T-helper 2 cell treated with Interferon-gamma antibody and Interleukin-4, amounts not matched to agents 100 ng/mL and 5 ng/mL, for 36 hours (primary cell): ENCODE results near the gene BACH2. TPM values are rescaled to one million over a fixed set of nuclear protein-coding genes. Genes with fewer than 3 reads are reported as not detected.

Experiments
- intact Hi-C: fragments of 100-400 bp; cut with micrococcal nuclease; formaldehyde crosslinking; loops from one replicate; pipeline ENCODE4 v1.15.1; 2023
- total RNA-seq: library from RNA; stranded (reverse); gene quantifications from 2 replicates; pipeline ENCODE4 v1.2.3, GENCODE V29; 2022

The BACH2 gene
- total RNA-seq, 1 donor from 2014 or later: 35.2 TPM

DNA sequence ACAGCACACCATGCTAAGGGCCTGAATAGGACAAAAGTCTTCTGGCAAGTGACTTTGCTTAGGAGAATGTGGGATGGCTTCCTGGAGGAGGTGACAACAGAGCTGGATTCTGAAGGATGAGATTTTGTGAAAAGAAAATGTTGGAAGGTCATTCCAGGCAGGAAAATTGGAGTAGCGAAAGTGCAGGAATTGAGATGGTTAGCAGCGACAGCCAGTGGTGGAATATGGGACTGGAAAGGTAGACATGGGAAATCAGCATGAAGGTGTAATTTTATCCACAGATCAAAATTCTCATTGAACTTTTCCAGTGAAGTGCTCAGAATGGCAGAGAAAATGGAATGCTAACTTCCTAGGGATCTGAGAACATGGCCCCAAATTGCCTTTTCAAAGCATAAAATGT, 5.7 kb upstream of the BACH2 start:
- intact Hi-C loops: no loop called here

DNA sequence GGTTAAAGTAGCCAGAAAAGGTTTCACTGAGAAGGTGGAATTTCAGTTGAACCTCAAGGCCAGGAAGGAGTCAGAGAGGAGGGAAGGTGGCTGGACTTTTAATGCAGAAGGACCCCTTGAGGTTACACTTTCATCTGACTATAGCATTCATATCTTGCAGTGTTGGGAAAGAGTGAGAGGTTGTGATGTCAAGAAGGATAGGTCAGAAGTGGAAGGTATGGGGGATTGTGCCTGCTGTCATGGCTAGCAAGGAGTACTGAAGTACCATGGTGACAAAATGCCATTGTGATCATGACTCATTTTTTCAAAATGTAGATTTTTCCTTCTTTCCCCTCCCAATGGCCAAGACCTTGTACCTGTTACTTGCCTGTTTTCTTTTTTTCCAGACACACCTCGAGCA, 5.2 kb upstream of the BACH2 start:
- intact Hi-C loops: no loop called here

- intact Hi-C loops: loop anchor here (5.0 kb wide), 2 partner anchors 114 to 1216 kb away; partner anchors contain the start of gene PNRC1
These were observed 1.9 kb upstream of the BACH2 start for GRCh38 chr6:90298459-90299053.

GRCh38 chr6:90297867-90298381, 1.3 kb upstream of the BACH2 start:
- intact Hi-C loops: loop anchor here (2.0 to 5.0 kb wide), 4 partner anchors 53 to 1216 kb away; partner anchors contain the start of genes MAP3K7 and PNRC1

- intact Hi-C loops: loop anchor here (2.0 to 5.0 kb wide), 4 partner anchors 54 to 1215 kb away; partner anchors contain the start of genes MAP3K7 and PNRC1
These were observed 648 bp upstream of the BACH2 start for GRCh38 chr6:90297115-90297866.

DNA sequence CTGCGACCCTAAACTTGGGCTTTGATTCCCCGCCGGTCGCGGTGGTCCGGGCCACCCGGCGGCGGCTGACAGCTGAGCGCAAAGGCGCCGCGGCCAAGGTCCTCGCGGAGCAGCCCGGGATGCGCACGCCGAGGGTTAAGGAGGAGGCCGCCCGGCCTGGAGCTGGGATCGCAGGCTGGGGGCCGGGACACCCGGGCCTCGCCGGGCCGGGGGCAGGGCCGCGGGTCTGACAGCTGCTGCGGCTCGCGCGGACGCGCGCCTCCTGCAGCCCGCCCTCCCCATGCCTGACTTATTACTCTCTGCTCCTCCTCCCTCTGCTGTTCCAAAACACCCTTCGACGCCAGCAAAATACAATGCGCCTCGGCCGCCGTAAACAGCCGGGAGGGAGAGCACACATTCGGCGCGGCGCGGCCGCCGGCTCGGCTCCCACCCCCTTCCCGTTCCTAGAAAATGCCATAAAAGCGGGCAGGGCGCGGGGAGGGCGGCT, 746 bp downstream of the BACH2 start:
- intact Hi-C loops: loop anchor here (1.0 to 5.0 kb wide), 10 partner anchors 55 to 1214 kb away; partner anchors contain the start of genes CASP8AP2, MAP3K7 and PNRC1

DNA sequence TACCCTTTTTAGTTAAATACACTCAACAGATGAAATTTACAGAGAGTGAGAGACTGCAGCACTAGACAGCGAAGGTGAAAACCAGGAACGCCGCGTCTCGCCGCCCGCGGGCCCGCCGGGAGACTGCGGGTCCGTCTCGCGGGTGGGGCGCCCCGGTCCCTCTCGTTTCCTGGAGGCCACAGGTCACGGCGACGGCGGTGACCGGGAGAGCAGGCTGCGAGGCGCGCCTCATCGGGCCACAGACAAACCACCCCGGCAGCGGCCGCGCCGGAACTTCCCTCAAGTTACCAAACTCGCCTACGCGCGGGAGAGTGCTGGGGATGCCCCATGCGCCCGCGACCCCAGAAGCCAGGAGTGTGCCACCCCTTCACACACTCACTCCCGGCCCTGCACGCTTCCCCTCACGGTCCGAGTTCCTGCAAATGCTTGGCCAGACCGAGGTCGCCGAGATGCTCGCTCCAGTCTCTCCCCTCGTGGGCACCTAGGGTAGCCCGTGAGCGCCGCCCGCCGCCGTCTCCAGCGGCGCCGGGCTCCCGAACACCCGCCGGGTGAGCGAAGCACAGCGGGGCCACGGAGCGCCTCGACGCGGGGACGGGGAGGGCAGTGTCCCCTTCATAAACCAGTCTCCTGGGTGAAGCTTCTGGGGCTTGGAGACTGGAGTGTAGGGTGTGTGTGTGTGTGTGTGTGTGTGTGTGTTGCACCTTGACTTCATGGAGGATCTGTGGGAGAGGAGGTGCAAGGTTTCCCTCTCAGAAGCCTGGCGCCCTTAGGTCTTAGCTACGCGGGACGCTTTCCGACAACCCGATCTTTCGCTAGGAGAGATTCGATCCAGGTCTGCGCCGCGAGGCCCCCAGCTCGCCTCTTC, 1.4 kb downstream of the BACH2 start:
- intact Hi-C loops: loop anchor here (1.0 to 5.0 kb wide), 4 partner anchors 10 to 1213 kb away; partner anchors contain the start of gene PNRC1

- intact Hi-C loops: loop anchor here (1.0 to 2.0 kb wide), 2 partner anchors 9 to 76 kb away; no protein-coding TSS in a partner anchor
These were observed 2.0 kb downstream of the BACH2 start for GRCh38 chr6:90294614-90294988.

DNA sequence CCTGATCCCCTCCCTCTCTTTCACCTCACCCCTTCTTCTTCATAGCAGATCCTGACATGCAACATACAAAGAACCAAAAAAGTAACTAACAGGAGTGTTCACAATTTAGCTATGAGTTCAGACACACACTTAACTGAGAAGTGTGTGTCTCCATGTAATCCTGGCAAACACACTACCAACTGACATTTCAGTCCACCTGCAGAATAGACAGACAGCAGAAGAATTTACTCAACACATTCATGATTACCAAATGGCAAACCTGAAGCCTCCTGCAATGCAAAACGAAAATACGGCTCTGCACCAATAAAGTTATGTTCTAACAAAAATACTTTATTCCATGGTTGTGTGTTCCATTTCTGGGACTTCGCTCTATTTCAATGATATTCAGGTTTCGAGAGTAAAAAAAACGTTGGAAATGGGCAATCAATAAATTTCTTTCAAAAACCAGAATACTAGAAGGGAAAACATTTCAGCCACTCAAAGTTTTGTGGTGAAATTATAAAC, 2.6 kb downstream of the BACH2 start:
- intact Hi-C loops: loop anchor here (1.0 to 2.0 kb wide), 2 partner anchors 9 to 75 kb away; no protein-coding TSS in a partner anchor

DNA sequence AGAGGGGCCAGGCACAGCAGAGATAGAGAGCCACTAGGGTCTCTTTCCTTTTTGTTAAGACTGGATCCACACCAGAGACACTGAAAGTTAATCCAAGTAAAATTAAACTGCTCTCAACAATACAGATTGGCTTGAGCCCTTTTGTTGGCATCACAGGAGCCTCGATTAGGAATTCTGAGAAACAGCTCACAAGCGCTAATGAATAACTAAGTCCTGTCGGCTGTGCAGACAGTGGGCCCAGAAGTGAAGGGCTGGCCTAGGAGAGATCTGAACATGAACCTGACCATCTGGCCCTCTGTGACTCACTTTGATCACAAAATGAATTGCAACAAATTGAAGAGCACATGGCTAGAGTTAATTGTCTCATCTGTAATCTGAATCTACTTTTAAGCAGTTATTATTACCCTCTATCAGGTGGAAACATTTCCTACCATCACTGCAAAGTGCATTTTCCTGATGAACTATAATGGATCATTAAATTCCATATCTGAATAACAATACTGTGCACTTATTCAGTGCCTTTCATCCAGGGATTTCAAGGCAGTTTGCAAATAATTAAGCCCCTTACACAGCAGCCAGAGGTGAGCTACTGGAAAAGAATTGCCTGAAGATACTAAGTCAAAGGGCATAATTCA, 3.2 kb downstream of the BACH2 start:
- intact Hi-C loops: no loop called here

GRCh38 chr6:90291565-90291964, 5.1 kb downstream of the BACH2 start:
- intact Hi-C loops: no loop called here

- intact Hi-C loops: no loop called here
These were observed 5.7 kb downstream of the BACH2 start for GRCh38 chr6:90290811-90291420.

GRCh38 chr6:90289902-90290301, 6.7 kb downstream of the BACH2 start:
- intact Hi-C loops: no loop called here

DNA sequence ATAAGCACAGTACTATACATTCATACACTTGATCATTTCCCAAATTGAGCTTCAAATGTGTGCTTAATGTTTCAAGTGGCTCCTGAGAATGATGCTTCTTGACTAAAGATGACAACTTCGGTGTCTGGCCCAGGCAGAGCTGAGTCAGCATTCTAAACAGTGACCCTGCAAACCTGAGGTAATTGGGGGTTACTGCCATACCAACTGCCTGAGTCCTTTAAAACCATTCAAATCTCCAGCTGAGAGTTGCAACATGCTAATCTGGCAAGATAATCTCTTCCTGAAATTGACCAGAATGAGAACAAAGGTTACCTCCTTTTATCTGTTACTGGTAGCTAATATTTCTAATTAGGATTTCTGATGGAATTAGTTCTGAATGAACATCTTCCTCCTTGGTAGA, 8.2 kb downstream of the BACH2 start:
- intact Hi-C loops: no loop called here

GRCh38 chr6:90286884-90287488, 9.7 kb downstream of the BACH2 start:
- intact Hi-C loops: loop anchor here (1.0 to 2.0 kb wide), 2 partner anchors 106 to 192 kb away; no protein-coding TSS in a partner anchor

DNA sequence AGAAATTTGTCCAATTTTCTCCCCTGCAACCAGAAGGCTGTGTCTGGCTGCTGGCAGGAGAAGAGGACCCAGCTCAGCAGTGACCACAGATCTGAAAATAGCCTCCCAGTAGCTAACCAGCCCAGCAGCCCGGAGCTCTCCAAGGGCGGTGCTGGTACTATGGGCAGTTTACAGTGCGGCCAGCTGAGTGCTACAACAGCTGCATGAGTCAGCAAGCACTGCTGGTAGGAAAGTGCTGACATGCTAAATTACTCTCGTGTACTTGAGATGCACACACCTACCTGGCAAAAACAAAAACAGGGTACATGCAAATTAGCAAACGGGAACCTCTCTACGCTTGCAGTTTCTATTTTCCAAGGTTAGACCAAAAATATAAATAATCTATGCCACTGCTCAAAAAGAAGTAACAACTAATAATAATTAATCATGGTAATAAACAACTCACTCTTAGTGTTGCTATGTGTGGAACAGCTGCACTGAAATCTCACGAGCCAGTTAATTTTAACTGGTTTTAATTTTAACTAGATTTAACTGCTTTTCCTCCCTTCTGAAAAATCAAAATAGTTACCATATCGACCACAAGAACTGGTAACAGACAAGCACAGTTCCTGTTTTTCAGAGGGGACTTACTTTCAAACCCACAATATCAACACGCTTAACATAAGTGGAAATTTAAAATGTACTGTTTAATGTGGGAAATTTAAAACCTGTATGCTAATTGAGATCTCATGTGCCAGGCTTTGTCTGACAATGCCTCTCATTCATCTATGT, 10.8 kb downstream of the BACH2 start:
- intact Hi-C loops: loop anchor here (1.0 to 2.0 kb wide), 7 partner anchors 9 to 177 kb away; no protein-coding TSS in a partner anchor

DNA sequence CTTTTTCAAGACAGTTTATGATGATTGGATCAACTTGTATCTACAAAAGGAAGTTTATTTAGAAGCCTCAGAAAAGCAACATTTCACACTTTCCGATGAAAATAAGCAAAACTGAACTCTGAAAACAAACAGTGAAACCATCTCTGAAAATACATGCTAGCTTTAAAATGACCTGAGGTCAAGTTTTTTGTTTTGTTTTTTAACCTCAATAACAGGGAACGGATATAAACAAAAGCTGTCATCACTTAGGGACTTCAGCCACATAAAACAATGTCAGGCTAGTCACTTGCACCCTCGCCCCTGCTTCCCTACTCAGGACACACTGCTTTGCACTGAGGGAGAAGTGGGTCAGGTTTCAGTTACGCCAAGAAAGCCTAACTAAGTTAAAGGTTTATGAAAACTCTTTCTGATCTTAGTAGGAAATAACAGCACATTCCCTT, 11.6 kb downstream of the BACH2 start:
- intact Hi-C loops: loop anchor here (1.0 to 2.0 kb wide), 6 partner anchors 9 to 176 kb away; no protein-coding TSS in a partner anchor
